GM21619 (cell line): Measurements from ENCODE around the gene CDKN2D.
"Not testable (repeated sequence)": the region's sequence is repeated elsewhere in the genome, so short reads cannot be mapped to it uniquely, and the experiment has no call there.

Source experiments
- ATAC-seq: cut with Tn5 transposase; IDR thresholded peaks from one replicate; pipeline ENCODE4 v1.9.1; 2021; ENCODE audit not compliant: unreplicated experiment

The CDKN2D gene

DNA sequence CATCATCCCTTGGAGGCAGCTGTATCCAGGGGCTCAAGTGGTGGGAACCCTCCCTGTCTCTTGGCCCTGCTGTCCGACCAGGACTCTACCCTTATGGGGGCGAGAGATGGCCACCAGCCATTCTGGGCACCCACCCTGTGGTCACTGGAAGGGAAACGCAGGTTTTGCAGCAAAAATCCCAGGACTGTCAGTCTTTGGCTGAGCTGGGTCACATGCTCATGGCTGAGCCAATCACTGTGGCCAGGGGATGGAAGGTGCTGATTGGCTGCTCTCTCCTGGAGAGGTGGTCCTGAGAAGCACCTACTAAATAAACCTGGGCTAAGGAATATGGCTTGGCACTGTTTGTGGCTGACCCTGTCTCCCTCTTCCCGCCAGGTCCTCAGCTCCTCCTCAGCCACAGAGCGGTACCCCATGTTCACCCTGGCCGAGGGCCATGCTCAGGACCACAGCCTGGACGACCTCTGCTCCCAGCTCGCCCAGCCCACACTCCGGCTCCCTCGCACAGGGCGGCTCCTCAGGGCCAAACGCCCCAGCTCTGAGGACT lies 16.2 kb downstream of the CDKN2D start:
- ATAC-seq = no peak

- no peak for ATAC-seq
Measured at GRCh38 chr19:10551698-10552301, 17.0 kb downstream of the CDKN2D start.

- not testable (repeated sequence) for ATAC-seq
Measured at GRCh38 chr19:10551006-10551405, 17.8 kb downstream of the CDKN2D start.

DNA sequence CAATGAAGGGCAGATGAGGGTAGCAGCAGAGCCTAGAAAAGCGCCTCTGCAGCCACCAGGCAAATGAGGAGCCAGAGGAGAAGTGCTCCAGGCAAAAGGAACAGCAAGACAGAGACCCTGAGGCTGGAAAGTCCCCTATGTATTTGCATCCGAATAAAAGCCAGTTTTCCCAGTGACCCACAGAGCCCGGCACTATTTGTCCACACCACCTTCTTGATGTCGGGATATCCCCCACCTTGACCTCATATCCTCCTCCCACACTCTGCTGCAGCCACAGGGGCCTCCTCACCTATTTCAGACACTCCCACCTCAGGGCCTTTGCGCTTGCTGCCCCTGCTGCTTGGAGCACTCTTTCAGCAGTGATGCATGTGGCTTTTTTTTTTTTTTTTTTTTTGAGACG lies 18.4 kb downstream of the CDKN2D start:
- no peak for ATAC-seq

GRCh38 chr19:10549733-10550132 lies 19.0 kb downstream of the CDKN2D start:
- no peak for ATAC-seq

GRCh38 chr19:10548746-10549276 lies 20.0 kb downstream of the CDKN2D start:
- no peak for ATAC-seq

GRCh38 chr19:10546817-10547216 lies 22.0 kb downstream of the CDKN2D start:
- ATAC-seq = no peak

DNA sequence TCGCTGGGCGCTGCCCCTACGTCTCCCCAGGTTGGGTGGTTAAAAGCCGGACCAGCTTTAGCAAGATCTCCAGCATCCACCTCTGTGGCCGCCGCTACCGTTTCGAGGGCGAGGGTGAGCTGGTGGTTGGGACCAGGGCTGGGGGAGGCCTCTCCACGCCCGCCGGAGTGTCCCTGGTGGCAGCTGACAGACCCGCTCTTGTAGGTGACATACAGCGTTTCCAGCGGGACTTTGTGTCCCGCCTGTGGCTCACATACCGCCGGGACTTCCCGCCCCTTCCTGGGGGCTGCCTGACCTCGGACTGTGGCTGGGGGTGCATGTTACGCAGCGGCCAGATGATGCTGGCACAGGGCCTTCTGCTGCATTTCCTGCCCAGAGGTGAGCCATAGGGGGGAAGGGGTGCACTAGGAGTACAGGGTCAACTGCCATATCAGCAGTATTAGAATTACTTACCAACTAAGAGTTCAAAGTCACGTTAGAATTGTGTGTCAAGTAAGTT lies 24.0 kb downstream of the CDKN2D start:
- no peak for ATAC-seq

- ATAC-seq = peak; percentile 17
Measured at GRCh38 chr19:10544242-10544752, 24.5 kb downstream of the CDKN2D start.

DNA sequence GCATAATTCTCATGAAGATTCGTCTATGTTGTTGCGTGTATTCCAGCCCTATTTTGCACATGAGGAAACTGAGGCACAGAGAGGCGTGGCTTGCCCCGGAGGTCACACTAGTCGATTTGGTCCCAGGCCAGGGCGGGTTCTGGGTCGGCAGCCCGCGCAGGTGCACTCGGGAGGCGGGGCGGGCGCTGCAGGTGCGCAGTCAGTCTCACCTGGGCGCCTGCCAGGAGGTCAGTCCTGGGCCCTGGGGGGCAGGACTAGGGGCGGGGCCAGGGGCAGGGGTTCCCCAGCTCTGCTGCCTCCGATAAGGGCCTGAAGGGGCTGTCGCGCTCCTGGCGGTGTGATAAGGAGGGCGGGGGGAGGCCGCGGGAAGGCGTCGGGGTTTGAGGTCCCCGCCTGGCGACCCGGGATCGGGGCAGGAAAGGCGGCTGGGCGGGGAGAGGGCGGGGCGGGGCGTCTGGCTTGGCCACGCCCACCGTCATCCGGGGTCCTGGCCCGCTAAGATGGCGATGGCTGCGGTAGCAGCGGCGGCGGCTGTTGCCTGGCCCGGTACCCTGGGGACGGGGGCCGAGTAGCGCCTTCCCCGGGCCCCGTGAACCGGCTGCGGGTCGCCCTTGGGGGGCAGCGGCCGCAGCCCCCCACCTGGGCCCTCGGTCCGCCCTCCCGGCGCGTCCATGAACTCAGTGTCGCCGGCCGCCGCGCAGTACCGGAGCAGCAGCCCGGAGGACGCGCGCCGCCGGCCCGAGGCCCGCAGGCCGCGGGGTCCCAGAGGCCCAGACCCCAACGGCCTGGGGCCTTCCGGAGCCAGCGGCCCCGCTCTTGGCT lies 25.1 kb downstream of the CDKN2D start, which contains the start of gene ATG4D:
Gene ATG4D, plus strand, starts transcription at position 485 of the 822 bp plus-strand sequence. Its CDS starts 187 bp downstream, at position 672.
- peak; percentile 63 for ATAC-seq

DNA sequence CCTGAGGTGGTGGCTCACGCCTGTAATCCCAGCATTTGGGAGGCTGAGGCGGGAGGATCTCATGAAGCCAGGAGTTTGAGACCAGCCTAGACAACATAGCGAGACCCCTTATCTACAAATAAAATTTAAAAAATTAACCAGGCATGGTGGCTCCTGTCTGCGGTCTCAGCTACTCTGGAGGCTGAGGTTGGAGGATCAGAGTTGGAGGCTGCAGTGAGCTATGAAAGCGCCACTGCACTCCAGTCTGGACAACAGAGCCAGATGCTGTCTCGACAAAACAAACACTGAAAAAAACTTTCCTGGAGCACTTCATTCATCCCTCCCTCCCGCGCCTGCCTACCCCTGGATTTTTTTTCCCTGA lies 25.7 kb downstream of the CDKN2D start:
- no peak for ATAC-seq

DNA sequence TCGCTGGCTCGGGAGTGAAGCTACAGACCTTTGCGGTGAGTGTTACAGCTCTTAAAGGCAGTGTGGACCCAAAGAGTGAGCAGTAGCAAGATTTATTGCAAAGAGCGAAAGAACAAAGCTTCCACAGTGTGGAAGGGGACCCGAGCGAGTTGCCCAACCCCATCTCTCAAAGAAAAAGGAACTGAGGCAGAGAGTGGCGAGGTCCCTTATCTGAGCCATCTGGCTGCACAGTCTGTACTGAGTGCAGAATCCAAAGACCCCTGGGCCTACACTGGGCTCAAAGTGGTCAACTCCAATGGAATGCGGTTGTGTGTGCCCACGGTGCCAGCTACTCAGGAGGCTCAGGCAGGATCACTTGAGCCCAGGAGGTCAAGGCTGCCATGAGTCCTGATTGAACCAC lies 29.8 kb downstream of the CDKN2D start:
- not testable (repeated sequence) for ATAC-seq

DNA sequence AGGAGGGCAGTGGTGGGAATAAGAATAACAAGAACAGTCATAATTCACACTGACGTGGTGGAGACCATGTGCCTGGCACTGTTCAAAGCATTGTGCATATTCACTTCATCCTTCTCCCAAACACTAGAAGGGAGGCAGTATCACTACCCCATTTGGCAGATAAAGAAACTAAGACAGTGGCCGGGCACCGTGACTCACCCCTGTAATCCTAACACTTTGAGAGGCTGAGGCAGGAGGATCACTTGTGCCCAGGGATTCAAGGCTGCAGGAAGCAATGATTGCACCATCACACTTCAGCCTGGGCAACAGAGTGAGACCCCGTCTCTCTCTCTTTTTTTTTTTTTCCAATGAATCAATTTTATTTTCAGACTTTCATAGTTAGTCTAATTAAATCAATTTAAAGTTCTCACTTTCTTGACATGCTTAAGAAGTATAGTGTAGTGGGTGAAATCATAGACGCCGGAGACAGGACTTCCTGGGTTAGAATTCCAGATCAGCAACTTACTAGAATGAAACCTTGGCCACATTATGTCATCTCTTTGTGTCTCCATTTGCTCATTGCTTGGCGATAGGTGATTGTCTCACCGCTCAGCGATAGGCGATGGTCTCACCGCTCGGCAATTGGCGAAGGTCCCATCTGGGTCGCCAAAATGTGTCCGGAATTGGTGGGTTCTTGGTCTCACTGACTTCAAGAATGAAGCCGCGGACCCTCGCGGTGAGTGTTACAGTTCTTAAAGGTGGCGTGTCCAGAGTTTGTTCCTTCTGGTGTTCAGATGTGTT lies 30.4 kb downstream of the CDKN2D start:
- no peak for ATAC-seq

DNA sequence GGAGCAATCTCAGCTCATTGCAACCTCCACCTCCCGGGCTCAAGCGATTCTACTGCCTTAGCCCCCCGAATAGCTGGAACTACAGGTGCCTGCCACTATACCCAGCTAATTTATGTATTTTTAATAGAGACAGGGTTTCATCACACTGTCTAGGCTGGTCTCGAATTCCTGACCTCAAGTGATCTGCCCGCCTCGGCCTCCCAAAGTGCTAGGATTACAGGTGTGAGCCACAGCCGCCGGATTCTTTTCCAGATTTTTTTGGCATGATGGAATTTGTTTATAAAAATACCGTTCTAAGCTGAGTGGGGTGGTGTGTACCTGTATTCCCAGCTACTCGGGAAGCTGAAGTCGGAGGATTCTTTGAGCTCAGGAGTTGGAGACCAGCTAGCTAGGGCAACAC lies 31.1 kb downstream of the CDKN2D start:
- ATAC-seq = no peak

GRCh38 chr19:10535613-10536012 lies 33.2 kb downstream of the CDKN2D start:
- ATAC-seq = no peak

GRCh38 chr19:10533646-10534386 lies 35.0 kb downstream of the CDKN2D start:
- no peak for ATAC-seq

GRCh38 chr19:10532457-10532856 lies 36.3 kb downstream of the CDKN2D start:
- ATAC-seq = no peak

GRCh38 chr19:10526887-10527286 lies 41.9 kb downstream of the CDKN2D start:
- not testable (repeated sequence) for ATAC-seq

DNA sequence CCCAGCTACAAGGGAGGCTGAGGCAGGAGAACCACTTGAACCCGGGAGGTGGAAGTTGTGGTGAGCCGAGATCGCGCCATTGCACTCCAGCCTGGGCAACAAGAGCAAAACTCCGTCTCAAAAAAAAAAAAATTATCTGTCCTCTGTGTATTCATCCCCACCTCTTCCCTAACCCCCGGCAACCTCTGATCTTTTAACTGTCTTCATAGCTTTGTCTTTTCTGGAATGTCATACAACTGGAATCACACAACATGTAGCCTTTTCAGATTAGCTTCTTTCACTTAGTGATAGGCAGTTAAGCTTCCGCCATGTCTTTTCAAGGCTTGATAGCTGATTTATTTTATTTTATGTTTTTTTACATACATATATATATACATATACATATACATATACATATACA lies 43.1 kb downstream of the CDKN2D start:
- ATAC-seq = no peak

- ATAC-seq = no peak
Measured at GRCh38 chr19:10523135-10523636, 45.6 kb downstream of the CDKN2D start.
